Stimulated activated CD8-positive, alpha-beta memory T cell treated with anti-CD3 and anti-CD28 coated beads, Interleukin-4, amount 100 ng/mL, for 4 hours (primary cell): ENCODE results near the gene DGCR8.
"Not testable (repeated sequence)": the region's sequence is repeated elsewhere in the genome, so short reads cannot be mapped to it uniquely, and the experiment has no call there.

Experiments
- DNase-seq, 2 donors: peaks; one replicate each; pipeline ENCODE4 v3.0.0-alpha.2; 2020; ENCODE audit warnings: low read depth in 2 of 2, low spot score in 1 of 2

DGCR8 gene

DNA sequence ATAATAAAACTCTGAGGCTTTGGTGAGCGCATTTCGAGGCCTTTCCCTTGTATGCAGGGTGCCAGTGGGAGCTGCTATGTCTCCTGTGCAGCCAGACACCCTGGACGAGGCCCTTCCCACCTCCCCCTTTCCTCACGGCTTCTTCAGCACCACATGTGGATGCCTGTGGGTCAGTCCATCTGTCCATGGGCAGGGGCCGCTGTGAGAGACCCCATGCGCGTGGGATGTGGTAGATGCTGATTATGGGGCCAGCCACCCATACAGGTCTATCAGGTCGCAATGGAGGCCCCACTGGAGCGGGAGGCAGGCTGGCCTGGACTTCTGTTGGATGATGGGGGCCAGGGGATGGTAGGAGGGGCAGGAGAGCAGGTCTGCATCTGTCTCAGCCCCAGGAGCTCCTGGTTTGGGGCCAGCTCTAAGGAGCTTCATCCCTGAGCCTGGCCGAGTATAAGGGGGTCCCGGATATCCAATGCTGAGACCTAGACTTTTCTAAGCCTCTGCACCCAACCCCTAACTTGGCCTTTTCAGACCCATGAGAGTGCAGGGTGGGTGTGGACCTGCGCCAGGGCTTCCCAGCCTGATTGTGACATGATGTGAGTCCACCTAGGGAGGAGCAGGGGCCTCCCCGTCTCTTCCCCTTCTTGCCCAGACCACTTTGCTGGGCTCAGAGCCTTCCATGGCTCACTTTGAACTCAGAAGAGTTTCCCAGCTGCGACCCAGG, 14.0 kb upstream of the DGCR8 start:
- no peak for DNase-seq

DNA sequence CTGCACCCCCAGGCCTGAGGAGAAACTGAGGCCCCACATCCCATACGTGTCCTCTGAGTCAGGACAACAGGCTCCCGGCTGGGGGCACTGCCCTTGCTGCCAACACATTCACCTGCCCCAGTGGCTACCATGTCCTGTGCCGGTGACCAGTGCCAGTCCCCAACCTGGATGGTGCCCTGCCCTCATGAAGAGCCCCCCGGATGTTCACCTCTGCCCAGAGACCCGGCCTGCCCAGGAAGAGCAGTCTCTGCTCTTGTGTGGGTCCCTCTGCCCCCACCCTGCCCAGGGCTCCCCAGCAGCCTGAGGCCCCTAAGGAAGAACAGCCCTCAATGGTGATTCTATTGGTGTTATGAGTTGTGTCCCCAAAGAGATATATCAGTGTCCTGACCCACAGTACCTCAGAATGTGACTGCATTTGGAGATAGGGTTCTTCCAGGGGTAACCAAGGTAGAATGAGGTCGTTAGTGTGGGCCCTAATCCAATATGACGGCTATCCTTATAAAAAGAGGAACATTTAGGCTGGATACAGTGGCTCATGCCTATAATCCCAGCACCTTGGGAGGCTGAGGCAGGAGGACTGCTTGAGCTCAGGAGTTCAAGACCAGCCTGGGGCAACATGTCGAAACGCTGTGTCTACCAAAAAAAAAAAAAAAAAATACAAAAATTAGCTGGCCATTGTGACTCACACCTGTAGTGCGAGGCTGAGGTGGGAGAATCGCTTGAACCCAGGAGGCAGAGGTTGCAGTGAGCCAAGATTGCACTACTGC, 13.2 kb upstream of the DGCR8 start:
- DNase-seq = no peak

DNA sequence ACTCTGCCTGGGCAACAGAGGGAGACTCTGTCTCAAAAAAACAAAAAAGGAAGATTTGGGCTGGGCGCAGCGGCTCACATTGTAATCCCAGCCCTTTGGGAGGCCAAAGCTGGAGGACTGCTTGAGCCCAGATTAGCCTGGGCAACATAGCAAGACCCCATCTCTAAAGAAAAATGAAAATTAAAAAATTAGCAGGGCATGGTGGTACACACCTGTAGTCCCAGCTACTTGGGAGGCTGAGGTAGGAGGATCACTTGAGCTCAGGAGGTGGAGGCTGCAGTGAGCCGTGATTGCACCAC, 12.7 kb upstream of the DGCR8 start:
- DNase-seq = not testable (repeated sequence)

DNA sequence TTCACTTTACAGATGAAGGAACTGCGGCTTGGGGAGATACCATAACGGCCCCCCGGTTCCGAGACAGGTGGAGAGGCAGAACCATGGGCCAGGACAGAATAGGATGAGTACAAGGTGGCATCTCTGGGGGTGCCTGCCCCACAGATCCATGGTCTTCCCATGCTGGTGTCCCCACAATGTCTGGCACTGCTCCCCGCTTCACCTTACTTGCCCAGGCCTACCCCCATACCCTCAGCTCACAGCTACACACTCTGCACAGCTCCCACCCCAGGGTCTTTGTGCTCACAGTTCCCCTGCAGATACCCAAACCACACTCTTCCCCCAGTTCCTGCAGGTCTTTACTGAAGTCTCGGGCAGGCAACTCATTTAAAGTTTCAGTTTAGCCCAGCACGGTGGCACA, 11.4 kb upstream of the DGCR8 start:
- DNase-seq = no peak

DNA sequence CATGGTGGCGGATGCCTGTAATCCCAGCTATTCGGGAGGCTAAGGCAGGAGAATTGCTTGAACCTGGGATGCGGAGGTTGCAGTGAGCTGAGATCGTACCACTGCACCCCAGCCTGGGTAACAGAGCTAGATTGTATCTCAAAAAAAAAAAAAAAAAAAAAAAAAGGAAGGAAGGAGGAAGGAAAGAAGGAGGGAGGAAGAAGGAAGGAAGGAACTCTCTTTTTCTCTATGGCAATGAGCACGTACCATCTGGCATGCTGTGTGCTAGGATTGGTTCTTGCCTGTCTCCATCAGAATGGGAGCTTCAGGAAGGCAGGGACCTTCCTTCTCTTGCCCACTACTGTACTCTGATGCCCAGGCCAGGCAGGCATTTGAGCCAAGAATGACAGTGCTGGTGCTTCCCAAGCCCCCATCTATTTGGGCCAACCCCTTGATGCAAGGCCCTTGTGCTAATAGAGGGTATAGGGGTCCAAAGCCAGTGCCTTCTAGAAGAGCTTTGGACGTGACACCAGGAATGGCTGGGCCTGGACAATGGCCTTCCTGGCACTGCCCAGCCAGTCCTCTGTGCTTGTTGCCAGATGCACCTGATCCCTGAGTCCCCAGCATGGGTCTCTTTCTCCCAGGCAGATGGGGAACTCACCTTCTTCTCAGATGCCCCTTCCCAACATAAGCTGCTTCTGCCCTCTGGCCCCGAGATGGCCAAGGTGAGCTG, 10.6 kb upstream of the DGCR8 start:
- DNase-seq = no peak

DNA sequence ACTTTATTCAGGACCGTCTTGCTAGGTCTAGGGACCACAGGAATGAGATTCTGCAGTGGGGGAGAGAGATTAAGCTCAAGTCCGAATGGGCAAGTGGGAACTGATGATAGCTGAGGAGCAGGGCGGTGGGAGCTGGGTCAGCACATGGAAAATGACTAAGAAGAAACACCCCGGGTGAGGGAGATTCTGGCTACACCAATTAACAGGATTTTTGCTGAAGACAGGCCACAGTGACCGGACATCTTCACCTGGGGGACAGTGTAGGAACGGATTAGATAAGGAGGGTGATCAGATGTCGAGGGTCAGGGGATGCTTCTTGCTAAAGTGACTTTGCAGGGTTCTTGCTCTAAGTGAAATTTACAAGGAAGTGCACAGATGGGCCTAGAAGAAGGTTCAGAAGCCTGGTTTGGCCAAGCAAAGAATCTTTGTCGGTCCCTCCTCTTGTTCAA, 8.5 kb upstream of the DGCR8 start:
- DNase-seq = no peak

DNA sequence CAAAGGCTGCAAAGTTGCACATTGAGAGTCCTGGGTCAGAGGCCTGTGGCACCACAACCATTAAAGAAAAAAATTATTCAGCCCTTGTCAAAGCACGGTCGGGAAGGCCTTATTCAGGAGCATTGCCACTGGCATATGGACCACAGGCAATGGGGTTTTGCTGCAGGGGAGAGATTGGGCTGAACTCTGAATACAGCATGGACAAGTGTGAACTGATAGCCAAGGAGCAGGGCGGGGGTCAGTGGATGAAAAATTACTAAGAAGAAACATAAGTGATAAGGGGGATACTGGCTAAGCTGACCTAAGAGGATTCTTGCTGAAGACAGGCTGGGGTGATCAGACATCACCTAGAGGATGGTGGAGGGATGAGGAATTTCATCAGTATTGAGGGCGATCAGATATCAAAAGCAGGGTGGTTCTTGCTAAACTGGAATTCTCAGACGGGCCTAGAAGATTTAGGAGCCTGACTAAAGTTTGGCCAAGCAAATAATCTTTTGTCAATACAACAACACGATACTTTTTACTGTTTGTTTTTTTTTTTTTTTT, 3.3 kb upstream of the DGCR8 start:
- DNase-seq = no peak

DNA sequence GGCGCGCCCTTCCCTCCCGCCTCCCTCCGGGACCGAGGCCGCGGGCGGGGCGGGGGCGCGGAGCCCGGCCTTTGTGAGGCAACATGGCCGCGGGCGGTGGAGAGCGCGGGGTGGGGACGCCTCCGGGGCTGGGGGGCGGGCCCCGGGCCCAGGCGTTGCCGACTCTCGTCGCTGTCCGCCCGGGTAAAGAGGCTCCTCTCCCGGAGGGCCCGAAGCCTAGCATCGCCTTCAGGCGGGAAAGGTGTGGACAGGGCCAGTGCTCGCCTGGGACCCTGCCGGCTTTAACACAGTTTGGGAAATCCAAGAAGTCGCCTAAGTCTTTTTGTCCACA, 369 bp downstream of the DGCR8 start:
- peak; percentile 28 to 42 for DNase-seq

DNA sequence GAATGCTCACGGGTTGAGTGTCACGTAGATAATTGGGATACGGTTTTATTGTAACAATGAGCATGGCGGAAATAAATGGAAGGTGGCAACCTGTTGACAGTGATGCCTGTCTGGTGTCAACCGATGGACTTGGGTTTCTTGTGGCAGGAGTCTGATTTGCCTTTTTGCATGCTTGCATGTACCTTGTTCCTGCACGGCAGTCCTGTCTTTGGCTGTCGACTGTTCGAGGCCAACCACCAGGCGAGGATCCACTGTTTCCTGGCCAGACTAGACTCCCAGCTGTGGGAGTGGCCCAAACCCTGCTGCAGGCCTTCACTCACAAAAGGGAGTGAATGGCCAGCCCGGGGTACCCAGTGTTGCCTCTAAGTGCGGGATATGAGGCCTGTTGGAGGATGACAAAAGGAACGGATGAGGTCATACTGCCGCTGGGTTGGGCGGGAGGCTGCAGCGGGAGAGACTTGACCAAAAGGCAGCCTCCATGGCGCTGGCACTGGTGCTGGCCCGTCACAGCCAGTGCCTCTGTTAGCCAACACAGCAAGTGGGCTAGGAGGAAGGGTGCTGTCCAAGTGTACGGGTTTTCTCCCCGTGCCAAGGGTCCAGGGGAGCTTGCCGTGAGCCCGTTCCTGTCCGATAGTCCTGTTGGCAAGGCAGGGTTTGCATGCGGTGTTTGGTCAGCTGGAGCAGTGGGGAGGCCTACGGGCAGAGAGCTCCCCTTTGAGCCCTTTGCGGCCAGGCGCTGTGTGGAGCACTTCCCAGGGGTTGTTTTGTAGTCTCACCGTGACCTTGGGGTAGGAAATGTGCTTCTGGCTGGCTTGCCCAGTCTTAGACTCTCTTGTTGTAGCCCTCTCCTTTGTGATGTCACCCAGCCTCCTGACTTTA, 974 bp downstream of the DGCR8 start:
- DNase-seq = no peak

DNA sequence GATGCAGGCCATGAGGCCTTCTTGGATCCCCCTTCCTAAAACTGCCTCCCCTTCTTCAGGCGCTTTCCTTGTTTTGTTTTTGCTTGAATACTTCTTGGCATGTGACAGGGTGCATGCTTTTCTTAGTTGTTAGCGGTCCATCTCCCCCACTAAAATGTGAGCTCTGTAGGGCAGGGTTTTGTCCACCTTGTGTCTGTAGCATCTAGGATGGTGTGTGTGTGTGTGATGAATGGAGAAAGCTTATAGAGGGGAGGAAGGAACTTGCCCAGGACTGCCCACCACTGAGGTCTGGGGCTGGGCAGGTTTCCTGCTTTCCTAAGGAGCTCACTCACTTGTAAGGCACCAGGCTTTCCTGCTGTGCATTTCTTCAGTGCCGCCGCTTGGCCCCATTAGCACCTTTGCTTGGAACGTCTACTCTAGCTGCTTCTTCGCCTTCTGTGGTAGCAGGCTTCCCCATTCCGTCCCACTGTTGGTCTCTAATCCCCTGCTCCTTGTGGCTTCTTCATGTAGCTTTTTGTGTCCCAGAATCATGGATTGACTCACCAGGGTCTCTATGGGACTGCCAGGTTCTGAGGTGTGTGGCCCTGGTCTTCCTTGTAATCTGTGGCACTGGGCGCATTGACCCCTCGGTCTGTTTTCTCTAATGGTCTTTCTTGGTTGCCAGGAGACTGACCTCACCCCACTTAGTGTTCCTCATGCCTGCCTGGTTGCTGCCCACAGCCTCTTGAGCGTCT, 3.3 kb downstream of the DGCR8 start:
- no peak for DNase-seq

DNA sequence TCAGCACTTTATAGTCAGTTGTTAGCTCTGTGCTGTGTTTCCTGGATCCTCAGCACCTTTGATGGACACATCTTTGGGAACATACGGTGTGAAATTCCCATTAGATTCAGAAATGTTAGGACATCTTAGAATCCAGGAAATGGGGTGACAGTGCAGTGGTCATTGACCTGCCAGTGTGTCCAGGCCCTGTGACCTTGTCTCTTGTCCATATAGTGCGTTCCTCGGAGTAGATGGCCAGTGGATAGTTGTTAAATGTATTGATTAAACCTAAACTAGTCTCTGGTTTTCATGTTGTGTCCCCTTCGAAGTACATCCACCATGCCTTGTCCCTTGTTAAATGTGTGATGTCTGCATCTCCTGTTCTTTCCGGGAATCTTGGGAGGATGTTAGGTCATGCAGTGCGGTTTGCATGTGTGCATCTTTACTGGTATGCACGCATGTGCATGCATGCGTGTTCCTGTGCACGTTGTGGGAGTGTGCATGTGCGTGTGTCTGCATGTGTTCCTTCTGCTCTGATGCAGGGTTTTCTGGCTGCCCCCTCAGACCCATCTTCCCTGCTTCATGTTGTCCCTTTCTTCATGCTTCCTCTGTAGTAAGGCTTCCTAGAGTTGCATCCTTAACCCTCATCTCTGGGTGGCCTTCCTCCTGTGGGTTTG, 4.0 kb downstream of the DGCR8 start:
- DNase-seq = no peak

DNA sequence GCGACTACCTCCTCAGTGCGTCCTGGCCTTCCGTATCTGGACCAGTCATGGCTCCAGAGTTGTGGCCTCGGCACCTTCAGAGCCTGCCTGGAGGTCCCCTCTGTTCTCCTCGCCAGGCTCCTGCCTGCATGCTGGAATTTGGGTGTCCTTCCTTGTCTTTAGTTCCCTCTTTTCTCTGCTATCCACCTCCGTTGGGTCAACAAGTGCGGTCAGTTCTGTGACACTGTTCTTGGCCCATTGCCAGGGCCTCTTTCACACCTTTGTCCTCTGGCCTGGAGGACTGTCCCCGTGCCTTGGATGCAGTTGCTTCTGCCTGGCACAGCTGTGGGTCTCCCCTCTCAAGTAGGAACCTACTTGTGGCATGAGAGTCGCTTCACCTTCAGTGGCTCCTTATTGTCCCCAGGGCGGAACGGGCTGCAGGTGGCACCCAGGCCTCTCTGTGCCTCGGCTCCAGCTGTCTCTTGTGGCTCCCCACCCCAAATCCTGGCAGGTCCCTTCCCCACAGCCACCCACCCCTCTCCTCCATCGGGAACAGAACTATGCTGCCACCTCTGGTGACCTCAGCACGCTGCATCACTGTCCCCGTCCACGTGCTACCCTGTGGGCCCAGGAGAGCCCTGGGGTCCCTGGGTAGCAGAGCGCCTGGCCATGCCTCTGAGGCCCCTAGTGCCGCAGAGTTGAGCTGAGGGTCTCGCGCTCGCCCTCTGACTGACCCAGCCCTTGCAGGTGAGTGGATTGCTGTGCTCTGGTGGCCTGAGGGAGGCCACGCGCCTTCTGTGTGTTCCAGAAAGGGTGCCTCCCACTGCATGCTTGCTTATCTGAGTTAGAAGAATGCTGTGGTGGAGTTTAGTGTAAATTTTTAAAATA, 4.7 kb downstream of the DGCR8 start:
- no peak for DNase-seq

DNA sequence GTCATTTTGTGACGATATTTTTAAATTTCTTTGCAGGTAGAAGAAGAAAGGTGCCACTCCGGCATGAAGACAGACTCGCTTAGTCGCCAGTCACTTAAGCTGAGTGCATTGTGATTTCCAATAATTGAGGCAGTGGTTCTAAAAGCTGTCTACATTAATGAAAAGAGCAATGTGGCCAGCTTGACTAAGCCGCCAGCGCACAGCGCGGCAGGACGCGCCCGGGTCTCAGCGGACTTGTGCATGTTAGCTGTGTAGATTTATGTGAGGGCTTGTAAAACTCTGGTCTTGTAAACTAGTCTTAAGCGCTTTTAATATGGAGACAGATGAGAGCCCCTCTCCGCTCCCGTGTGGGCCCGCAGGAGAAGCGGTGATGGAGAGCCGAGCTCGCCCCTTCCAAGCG, 5.6 kb downstream of the DGCR8 start:
- no peak for DNase-seq

DNA sequence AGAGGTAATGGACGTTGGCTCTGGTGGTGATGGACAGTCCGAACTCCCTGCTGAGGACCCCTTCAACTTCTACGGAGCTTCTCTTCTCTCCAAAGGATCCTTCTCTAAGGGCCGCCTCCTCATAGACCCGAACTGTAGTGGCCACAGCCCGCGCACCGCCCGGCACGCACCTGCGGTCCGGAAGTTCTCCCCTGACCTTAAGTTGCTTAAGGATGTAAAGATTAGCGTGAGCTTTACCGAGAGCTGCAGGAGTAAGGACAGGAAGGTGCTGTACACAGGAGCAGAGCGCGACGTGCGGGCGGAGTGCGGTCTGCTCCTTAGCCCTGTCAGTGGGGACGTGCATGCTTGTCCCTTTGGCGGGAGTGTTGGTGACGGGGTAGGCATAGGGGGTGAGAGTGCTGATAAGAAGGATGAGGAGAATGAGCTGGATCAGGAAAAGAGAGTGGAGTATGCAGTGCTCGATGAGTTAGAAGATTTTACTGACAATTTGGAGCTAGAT, 6.1 kb downstream of the DGCR8 start:
- DNase-seq = no peak

DNA sequence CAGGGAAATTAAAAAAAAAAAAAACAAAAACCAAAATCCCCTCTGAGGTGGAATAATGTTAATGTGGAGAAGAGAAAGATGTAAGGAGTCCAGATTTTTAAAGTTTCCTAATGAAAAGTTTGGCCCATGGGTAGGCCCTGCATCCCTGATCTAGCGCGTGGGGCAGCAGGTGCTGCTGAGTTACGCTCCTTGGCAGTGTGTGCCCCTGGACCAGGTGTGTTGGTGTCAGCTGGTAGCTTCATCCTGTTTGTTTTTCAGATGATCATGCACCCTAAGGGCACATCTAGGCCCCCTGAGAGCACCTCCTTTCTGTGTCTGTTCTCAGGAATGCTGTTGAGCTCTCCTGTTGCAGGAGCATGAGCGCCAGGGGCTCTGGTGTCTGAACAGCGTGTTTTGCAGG, 6.7 kb downstream of the DGCR8 start:
- DNase-seq = no peak

DNA sequence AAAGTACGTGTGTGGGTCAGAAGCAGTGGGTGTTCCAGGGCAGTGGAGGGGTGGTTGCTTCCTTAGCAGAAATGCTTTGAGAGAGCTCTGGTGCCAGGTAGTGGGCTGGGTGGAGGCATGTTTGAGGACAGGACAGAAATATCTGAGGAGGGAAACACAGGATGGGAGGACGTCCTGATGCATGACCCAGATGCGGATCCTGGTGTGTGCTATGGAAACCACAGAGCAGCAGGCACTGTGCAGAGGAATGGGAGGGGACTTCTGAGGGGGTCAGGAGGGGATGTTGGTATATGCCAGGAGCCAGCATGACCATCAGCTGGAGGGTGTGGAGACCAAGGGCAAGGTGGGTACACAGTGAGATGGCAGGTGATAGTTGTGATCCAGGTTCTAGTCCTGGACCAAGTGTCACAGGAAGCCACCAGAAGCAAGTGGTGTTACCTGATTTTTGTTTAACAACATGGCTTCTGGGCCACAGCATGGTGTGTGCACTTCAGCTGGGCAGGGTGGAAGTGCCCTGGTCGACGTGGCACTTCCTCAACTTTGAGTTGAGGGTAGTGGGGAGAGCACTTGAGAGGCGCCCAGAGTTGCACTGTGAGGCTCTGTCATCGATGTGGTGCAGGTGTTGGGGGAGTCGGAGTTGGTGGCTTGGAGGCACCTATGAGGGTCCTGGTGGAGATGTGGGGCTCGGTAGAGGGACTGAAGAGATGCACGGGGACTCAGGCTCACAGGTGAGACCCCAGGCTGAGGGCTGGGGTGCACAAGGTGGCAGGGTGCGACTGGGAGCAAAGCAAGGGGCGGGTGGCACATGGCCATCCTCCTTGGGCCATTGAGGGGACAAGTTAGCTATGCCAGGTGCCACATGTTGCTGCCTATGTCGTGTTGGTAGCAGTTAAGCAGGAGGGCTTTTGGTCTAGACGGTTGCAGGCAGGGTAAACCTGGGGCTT, 7.5 kb downstream of the DGCR8 start:
- DNase-seq = no peak

DNA sequence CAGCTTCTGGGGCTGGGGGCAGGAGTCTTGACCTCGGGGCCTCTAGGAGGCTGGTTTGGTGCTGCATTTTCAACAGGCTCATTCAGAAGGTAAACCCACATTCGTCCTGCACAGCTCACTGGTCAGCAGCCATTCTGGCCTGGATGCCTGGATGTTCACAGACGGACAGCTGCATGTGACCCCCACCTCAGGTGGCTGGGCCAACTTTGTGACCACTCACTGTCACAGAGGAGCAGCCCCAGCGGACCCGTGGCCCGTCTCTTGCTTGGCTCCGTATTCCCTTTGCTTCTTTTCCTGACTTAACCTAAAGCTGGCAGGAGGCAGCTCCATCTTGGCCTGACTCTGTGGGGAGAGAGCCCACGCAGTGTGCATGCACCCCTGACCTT, 8.2 kb downstream of the DGCR8 start:
- no peak for DNase-seq
